ENCODE results near the gene NECTIN2. TPM values are rescaled to one million over a fixed set of nuclear protein-coding genes. Genes with fewer than 3 reads are reported as not detected.
A peak's percentile ranks its signal among the peaks of the same experiment; 100 is the strongest.

The NECTIN2 gene
- 10 to 100 TPM in 11 of 12 donors, not detected in 1; 32.7 to 96.2 (median 44.5) TPM for polyA plus RNA-seq (ENCODE audit: insufficient read length in 12 of 12)
- long read RNA-seq, donor 1, transcript NECTIN2-201 (9 exons, 2,466 nt): minor isoform, 5 of 55 reads
- long read RNA-seq, donor 1, transcript NECTIN2-202 (6 exons, 2,112 nt): major isoform, 17 of 55 reads
- long read RNA-seq, donor 1, partial matches to known transcripts: 28 of 55 reads
- long read RNA-seq, donor 1, other reads (novel, unspliced or antisense): 5 of 55 reads
- long read RNA-seq, donor 2, transcript NECTIN2-202 (6 exons, 2,112 nt): major isoform, 12 of 22 reads
- long read RNA-seq, donor 2, partial matches to known transcripts: 6 of 22 reads
- long read RNA-seq, donor 2, other reads (novel, unspliced or antisense): 0 of 22 reads
- long read RNA-seq, donor 3, transcript NECTIN2-202 (6 exons, 2,112 nt): major isoform, 14 of 28 reads
- long read RNA-seq, donor 3, partial matches to known transcripts: 14 of 28 reads
- long read RNA-seq, donor 3, other reads (novel, unspliced or antisense): 0 of 28 reads
- long read RNA-seq, donor 4, partial matches to known transcripts: 0 of 3 reads
- long read RNA-seq, donor 4, other reads (novel, unspliced or antisense): 0 of 3 reads
- long read RNA-seq, donor 5, transcript NECTIN2-202 (6 exons, 2,112 nt): major isoform, 21 of 28 reads
- long read RNA-seq, donor 5, partial matches to known transcripts: 6 of 28 reads
- long read RNA-seq, donor 5, other reads (novel, unspliced or antisense): 0 of 28 reads
- long read RNA-seq, donor 6, partial matches to known transcripts: 9 of 13 reads
- long read RNA-seq, donor 6, other reads (novel, unspliced or antisense): 0 of 13 reads
- long read RNA-seq, donor 7, transcript NECTIN2-202 (6 exons, 2,112 nt): major isoform, 7 of 13 reads
- long read RNA-seq, donor 7, partial matches to known transcripts: 5 of 13 reads
- long read RNA-seq, donor 7, other reads (novel, unspliced or antisense): 0 of 13 reads
- long read RNA-seq, donor 8, transcript NECTIN2-202 (6 exons, 2,112 nt): major isoform, 22 of 26 reads
- long read RNA-seq, donor 8, partial matches to known transcripts: 0 of 26 reads
- long read RNA-seq, donor 8, other reads (novel, unspliced or antisense): 0 of 26 reads
- long read RNA-seq, donor 9, transcript NECTIN2-202 (6 exons, 2,112 nt): major isoform, 5 of 5 reads
- long read RNA-seq, donor 9, partial matches to known transcripts: 0 of 5 reads
- long read RNA-seq, donor 9, other reads (novel, unspliced or antisense): 0 of 5 reads
- long read RNA-seq, donor 10, transcript NECTIN2-202 (6 exons, 2,112 nt): major isoform, 11 of 24 reads
- long read RNA-seq, donor 10, partial matches to known transcripts: 9 of 24 reads
- long read RNA-seq, donor 10, other reads (novel, unspliced or antisense): 0 of 24 reads
- long read RNA-seq, donor 11, transcript NECTIN2-202 (6 exons, 2,112 nt): major isoform, 17 of 18 reads
- long read RNA-seq, donor 11, partial matches to known transcripts: 0 of 18 reads
- long read RNA-seq, donor 11, other reads (novel, unspliced or antisense): 0 of 18 reads

DNA sequence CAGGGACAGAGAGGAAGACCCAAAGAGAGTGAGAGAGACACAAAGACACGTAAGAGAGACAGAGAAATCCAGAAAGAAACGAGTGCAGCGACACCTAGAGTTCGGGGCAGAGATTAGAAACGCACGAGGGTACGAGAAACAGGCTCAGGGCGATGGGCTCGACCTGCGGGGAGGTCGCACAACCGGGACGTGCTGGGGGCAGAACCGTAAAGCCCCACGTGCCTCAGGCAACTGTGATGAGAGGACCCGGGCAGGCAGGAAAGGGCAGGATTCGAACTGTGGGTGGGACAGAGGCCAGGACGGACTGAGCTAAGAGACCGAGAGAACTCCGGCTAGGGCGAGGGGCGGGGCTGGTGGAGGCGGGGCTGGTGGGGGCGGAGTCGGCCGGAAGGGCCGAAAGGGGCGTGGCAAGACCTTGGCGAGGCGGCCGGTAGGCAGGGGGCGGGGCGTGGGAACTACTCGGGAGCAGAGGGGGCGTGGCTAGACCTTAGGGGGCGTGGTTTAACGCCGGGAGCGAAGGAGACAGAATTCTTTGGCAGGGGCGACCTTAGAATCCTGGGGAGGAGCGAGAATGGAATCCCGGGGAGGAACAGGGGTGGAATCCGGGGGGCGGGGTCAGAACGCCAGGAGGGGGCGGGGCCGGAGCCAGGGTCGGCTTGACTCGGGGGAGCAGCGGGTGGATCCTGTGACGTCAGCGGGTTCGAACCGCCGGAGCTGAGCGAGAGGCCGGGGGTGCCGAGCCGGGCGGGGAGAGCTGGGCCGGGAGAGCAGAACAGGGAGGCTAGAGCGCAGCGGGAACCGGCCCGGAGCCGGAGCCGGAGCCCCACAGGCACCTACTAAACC lies at the start of gene NECTIN2:
Gene NECTIN2, plus strand, starts transcription at position 686 of the 843 bp plus-strand sequence. CDS start 229 bp downstream, outside the sequence.
- peak; percentile 99 for DNase-seq

DNA sequence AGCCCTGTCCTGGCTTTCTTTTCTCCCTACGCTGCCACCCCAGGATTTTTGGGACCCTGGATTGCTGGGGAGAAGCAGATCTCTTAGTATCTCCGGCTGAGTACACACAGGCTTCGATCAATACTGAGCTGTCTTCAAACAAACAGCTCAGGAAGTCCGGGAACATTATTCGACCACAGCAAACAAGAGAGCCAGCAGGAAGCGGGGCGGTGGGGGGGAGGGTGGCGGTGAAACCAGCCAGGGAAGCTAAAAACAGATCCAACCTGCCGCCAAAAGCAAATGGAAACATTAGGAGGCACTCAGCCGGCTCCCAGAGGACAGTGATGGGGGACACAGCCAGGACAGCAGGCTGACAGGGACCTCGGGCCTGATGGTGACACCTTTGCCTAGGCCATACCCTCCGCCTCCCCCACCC lies 49.4 kb upstream of the NECTIN2 start:
- DNase-seq: no peak

DNA sequence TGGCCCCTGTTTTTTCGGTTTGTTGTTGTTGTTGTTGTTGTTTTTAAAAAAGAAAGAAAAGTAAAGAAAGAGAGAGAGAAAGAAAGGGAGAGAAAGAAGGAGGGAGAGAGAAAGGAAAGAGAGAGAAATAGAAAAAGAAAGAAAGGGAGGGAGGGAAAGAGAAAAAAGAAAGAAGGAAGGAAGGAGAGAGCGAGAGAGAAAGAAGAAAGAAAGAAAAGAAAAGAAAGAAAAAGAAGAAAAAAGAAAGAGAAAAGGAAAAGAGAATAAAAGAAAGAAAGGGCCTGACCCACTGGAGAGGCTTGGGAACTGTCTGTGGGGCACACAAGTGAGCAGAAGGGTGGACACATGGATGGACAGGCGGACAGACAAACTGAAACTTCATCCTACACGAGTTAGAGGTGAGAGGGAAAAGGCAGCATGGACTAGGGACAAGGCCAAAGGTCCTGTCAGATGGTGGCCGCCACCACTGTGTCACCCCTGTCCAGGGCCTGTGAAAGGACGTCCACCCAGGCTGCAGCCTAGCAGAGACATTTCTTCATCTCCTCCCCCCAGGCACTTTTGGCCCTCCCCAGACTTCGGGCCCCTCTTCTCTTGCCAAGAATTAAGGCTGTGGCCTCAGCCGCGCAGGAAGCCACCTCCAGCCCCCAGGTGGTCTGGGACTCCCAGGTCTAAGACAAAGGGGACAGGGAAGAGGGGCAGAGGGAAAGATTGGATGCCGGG lies 46.3 kb upstream of the NECTIN2 start:
- DNase-seq: no peak

DNA sequence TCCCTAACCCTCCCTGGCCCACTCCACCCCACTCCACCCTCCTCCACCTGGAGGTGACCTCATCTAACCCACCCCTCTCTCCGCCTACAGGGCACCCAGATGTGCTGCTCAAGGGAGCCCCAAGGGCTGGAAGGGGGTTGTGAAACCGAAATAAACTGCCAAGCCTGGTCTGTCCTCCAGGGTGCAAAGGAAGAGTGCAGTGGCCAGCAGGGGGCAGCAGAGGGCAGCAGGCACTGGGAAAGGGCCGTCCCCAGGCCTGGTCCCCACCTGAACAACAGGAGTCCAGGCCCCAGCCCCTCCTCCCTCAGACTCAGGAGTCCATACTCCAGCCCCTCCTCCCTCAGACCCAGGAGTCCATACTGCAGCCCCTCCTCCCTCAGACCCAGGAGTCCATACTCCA lies 45.6 kb upstream of the NECTIN2 start:
- peak; percentile 79 for DNase-seq

DNA sequence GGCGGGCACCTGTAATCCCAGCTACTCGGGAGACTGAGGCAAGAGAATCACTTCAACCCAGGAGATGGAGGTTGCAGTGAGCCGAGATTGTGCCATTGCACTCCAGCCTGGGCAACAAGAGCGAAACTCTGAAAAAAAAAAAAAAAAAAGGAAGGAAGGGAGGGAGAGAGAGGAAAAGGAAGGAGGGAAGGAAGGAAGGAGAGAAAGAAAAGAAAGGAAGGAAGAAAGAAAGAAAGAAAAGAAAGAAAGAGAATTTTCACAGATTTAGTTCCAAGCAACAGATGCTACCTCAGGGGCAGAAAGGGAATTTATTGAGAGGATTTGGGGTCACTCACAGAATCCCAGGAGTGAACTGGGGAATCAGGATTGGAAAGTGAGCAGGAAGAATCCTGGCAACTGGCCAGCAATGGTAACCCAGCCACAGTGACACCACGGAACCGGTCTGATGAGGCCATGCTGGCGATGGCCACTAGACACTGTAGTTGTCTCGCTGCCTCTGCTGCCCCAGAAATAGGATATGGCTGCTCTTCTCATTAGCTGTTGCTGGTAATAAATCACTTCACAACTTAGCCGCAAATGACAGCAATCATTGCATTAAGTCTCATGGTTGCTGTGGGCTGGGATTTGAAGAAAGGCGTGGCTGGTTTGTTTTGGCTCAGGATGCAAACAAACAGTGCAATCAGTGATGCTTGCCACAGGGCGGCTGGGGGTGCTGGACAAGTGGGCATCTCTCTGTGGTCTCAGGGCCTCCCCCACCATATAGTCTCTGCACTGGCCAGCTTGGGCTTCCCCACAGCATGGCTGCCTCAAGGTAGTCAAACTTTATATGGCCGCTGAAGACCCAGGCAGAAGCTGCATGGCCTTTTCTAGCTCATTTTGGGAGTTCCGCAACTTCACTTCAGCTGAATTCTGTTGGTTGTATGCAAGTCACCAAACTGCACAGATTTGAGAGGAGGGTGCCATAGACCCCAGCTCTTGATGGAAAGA lies 42.4 kb upstream of the NECTIN2 start:
- no peak for DNase-seq

DNA sequence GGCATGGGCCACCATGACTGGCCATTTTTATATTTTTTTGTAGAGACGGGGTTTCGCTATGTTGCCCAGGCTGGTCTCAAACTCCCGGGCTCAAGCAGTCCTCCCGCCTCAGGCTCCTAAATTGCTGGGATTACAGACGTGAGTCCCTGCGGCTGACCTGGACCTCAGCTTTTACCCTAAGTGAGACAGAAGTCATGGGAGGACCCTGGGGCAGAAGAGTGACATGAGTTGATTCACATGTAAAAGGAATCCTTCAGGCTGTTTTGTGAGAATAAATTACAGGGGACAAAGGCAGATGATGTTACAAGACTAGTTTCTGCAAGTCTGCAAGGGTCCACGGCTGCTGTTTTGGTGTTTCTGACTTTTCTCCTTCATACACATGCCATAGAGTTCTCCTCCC lies 39.8 kb upstream of the NECTIN2 start:
- no peak for DNase-seq

DNA sequence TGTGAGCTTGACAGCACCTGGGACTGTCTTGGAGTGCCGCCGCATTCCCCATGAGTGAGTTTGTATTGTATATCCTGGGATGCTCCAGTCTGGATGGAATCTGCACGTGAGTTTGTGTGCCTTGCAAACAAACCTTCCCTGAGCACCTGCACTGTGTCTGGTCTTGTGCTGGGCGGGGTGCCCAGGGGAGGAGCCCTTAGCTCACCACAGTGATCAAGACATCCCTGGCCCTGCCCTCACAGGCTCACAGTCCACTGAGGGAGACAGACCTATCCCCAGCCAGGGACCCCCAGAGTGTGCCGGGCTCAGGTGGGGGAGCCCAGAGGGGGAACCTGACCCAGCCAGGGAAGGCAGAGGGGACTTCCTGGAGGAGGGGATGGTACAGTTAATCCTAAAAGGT lies 38.9 kb upstream of the NECTIN2 start:
- no peak for DNase-seq

DNA sequence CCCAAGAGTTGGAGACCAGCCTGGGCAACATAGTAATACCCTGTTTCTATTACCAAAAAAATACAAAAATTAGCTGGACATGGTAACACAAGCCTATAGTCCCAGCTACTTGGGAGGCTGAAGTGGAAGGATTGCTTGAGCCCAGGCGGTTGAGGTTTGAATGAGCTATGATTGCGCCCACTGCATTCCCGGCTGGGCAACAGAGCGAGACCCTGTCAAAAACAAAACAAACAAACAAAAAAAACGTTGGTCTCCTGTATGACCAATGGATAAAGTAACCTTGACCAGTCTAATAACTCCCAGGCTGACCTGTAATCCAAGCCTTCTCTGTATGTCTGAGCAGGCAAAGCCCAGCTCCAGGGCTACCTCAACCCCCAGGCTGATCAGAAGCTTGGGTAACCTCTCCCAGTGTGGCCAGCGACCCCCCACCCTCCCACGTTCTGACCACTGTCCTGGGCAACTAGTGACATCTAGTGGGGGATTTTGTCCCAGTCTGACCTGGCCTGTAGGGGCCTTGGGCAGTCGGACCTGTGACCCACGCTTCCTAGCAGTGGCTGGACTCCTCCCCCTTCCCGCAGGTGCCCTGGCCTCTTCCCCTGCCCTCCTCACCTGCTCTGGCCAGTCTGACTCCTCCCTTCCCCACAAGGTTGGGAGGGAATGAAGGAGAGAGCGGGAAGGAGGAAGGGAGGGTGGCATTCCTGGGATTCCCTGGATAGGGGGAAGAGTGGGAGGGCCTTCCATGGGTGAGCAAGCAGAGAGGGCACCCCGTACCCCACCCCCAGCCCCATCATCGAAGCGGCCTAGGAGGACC lies 38.2 kb upstream of the NECTIN2 start:
- DNase-seq: no peak

DNA sequence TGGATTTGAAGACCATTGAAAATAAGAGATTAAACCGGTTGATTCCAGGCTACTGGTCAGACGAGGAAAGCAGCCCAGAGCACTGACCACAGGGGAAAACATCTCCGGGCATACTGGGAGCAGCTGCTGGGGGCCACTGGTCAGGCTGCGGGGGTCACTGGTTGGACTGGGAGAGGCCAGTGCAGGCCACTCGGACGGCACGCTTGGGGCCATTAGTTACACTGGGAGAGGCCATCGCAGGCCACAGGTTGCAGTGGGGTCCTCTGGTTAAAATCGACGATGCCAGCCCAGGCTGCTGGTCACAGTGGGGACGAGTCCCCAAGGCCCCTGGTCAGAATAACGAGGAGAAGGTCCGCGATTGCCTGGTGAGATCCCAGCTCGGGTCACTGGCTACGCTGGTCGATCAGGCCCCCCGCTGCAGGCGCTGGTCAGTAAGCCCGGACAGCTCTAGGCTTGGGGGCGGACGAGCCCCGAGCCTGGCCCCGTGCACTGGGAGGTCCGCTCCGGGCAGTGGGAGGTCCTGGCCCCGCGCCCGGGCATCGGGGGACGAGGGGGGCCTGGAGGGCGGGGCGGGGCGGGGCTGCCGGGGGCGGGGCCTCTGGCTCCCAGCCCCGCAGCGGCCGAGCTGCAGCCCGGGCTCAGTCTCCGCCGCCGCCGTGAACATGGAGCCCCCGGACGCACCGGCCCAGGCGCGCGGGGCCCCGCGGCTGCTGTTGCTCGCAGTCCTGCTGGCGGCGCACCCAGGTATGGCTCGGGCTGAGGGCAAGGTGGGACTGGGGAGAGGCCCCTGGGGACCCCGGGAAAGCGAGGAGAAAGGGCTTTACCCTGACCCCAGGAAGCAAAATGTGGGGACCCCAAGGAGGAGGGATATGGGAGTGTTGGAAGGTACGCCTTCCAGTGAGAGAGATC lies 37.4 kb upstream of the NECTIN2 start, which contains the start of gene BCAM:
Gene BCAM, plus strand, starts transcription at position 641 of the 909 bp plus-strand sequence. Its CDS starts 22 bp downstream, at position 663.
- peak; percentile 81 for DNase-seq

DNA sequence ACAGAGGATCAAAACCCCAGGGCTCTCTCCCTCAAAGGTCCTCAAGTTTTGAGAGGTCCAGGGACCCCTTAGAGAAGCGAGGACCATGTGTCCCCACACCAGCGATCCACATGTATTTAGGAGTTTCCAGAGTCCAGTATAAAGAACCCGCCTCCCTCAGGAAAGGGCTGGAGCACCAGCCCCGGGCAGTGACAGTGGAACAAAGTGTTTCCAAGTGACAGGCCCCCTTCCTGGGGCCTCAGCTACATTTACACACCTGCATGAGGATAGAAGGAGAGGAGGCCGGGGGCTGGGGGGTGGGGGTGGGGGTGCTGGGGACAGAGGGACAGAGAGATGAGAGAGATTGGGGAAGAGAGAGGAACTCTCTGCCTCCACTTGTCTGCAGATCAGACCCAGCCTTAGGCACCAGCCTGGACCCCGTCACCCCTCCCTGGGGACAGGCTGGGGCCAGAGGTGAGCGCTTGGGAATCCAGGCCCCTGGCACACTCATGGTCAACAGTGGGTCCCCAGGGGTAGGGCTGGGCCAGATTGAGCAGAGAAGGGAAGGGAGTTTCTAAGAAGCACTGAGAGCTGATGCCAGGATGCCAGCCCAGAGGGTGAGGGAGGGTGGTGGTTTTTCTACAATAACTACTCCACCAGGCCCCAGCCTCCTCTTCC lies 36.4 kb upstream of the NECTIN2 start:
- no peak for DNase-seq

DNA sequence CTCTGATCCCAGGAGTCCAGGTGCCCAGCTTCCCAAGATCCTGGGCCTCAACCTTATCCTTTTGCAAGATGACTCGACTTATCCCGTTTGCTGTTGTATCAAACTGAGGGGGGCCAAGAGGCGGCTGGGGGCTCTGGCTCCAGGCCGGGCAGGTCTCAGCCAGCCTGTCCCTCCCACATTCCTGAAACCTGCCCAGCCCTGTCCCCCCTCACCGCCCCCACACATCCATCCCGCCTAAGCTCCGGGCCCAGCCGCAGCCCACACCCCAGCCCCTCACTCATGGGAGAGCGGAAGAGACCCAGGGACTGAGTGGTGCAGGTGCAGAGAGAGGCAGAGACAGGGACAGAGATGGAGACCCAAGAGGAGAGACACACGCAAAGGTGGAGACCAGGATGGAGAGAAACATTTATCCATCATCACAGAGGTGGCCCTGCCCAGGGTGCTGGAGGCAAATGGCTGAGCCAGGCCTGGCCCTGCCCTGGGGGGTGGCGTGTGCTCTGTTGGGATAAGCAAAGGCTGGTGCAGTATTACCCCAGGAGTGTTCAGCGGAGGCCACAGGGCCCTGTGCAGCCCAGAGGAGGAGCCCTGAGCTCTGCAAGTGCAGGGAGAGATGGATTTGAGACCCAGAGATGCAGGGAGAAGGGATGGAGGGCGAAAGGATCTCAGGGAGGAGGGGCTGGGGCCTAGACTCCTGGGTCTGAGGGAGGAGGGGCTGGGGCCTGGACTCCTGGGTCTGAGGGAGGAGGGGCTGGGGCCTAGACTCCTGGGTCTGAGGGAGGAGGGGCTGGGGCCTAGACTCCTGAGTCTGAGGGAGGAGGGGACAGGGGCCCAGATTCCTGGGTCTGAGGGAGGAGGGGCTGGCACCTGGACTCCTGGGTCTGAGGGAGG lies 35.6 kb upstream of the NECTIN2 start:
- DNase-seq: no peak

DNA sequence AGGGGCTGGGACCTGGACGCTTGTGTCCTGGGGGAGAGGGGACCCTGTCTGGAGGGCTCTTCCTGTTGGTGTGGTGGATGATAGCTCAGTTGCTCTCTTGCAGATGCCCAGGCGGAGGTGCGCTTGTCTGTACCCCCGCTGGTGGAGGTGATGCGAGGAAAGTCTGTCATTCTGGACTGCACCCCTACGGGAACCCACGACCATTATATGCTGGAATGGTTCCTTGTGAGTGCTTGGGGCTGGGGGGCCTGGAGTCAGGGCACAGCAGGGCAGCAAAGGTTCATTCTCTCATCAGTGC lies 35.0 kb upstream of the NECTIN2 start:
- DNase-seq: no peak

DNA sequence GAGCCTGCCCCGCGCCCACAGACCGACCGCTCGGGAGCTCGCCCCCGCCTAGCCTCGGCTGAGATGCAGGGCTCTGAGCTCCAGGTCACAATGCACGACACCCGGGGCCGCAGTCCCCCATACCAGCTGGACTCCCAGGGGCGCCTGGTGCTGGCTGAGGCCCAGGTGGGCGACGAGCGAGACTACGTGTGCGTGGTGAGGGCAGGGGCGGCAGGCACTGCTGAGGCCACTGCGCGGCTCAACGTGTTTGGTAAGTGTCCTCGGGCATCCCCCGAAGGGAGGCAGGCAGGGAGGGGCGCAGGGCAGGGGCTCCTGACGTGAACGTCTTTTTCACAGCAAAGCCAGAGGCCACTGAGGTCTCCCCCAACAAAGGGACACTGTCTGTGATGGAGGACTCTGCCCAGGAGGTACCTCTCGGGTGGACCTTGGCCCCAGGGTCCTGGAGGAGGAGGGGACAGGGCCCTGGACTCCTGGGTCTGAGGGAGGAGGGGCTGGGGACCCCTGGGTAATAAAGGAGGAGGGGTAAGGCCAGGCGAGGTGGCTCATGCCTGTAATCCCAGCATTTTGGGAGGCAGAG lies 33.9 kb upstream of the NECTIN2 start:
- no peak for DNase-seq

DNA sequence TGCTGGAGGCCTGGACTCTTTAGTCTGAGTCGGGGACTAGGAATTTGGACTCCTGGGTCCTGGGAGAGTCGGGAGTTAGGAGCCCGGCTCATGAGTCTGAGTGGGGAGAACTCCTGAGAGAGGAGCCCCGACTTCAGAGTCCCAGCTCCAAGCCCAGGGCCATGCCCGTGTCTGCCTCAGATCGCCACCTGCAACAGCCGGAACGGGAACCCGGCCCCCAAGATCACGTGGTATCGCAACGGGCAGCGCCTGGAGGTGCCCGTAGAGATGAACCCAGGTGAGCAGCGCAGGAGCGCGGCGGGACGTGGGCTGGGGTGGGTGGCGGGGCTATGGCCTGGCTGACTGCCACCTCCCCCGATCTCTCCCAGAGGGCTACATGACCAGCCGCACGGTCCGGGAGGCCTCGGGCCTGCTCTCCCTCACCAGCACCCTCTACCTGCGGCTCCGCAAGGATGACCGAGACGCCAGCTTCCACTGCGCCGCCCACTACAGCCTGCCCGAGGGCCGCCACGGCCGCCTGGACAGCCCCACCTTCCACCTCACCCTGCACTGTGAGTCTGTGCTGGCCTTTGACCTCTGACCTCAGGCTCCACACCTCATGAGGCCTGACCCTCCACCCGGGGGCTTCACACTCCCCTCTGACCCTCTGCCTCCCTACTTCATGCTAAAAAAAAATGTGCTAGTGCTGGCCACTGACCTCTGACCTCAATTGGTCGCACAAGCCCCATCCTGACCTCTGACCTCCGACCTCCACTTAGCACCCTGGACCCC lies 32.8 kb upstream of the NECTIN2 start:
- no peak for DNase-seq
